Activated naive CD4-positive, alpha-beta T cell (primary cell): ENCODE results near the gene PIH1D1.

ENCODE experiments used
- DNase-seq, 4 experiments: peaks; one replicate each; lab custom pipeline; 2025; lab: John Stamatoyannopoulos, UW

The PIH1D1 gene

GRCh38 chr19:49435670-49436069 lies 15.9 kb downstream of the PIH1D1 start:
- no peak for DNase-seq

DNA sequence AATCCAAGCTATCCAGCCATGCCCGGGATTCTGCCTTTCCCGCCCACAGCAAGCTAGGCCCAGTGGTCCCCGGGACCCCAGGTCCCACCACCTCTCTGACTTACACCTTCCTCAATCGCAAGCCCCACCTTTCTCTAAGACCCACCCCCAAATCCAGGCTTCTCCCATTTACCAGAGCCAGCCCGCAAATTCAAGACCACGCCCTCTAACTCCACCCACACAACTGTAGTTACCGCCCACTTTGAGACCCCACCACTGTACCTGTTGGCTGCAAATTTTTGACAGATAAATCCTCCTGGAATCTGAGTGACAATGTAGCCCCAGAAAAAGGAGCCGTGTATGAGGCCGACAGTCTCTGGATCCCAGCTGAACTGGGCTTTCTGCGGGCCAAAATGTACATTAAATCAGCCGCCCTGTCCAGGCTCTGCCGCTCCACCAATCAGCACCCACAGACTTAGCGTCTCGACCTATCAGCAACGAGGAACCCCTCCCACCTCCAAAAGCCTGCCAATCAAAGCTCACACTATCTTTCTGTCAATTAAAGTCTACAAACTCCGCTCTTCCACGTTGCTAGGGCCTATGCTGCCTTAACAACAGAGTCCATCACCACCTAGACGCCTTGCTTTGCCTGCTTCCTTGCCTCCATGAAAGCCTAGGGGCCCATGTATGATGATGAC lies 16.6 kb downstream of the PIH1D1 start:
- no peak for DNase-seq

DNA sequence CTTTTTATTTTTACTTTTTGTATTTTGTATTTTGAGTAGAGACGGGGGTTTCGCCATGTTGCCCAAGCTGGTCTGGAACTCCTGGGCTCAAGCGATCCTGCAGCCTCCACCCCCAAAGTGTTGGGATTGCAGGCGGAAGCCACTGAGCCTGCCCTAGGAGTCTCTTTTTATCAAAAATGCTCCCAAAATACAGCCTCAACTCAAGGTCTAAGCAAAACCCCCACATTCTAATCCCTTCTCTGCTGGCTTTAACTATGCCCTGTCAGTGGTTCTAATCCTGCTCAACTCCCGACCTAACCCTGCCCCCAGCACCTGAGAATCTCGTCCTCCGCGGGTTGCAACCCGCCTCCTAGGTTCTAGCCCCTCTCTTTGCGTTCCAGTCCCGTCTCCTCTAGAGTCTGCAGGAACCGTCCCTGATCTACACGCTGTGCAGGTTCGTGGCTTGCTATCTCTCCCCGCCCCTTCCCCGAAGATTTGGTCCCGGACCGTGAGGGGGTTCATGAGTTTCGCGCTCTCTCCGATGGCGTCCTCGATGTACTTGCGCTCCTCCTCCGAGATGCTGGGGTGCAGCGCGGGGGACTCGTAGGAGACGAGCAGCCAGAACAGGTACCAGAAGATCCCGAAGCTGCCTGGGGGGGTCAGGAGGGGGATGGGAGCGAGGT lies 18.2 kb downstream of the PIH1D1 start:
- DNase-seq: no peak

GRCh38 chr19:49432141-49433073 lies 19.2 kb downstream of the PIH1D1 start:
- no peak for DNase-seq

DNA sequence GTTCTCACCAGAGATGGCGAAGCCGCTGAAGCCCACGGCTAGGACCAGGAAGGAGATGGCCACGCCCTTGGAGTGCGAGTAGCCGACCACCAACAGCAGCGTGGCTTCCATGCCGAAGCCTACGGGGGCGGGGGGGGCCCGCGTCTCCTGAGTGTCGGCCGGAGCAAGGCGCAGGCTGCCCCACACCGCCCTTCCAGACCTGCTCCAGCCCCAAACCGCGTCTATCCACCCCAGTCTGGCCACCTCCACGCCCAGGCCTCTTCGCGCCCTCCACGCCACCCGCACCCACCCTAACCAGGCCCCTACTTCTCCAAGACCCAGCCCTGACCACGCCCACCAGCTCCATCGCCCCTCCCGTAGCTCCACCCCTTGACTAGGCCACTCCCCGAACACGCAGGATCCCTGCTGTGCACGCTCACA lies 20.3 kb downstream of the PIH1D1 start:
- no peak for DNase-seq

DNA sequence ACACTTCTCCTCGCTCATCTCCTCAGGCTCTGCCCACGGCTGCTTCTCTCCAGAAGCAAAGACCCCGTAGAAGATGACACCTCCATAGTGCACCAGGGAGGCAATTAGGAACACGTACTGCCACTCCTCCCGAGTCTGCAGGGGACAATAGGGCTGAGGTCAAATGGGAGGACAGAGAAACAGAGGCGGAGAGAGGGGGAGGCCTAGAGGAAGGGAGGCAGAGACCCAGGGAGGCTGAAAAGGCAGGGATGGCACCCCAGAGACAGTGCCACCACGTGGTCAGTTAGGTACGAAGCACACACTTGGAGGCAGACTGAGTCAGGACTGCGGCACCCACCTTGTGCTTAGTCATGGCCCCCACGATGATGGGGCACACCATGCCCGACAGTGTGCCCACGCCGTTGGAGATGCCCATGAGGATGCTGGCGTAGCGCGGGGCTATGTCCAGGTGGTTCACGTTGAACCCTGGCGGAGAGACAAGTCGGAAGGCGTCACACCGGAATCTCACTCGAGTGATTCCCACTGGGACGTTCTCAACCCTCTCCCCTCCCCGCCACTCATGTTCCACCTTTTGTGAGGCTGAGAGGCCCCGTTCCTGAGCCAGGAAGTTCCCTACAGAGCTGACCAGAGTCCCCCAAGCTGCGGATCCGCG lies 20.8 kb downstream of the PIH1D1 start:
- DNase-seq: no peak

GRCh38 chr19:49430172-49430677 lies 21.4 kb downstream of the PIH1D1 start:
- DNase-seq: no peak

- no peak for DNase-seq
Measured at GRCh38 chr19:49428547-49429451, 22.8 kb downstream of the PIH1D1 start.

- DNase-seq: peak in 1 of 4 experiments; percentile 23
Measured at GRCh38 chr19:49427855-49428546, 23.6 kb downstream of the PIH1D1 start.

- no peak for DNase-seq
Measured at GRCh38 chr19:49427339-49427738, 24.3 kb downstream of the PIH1D1 start.

DNA sequence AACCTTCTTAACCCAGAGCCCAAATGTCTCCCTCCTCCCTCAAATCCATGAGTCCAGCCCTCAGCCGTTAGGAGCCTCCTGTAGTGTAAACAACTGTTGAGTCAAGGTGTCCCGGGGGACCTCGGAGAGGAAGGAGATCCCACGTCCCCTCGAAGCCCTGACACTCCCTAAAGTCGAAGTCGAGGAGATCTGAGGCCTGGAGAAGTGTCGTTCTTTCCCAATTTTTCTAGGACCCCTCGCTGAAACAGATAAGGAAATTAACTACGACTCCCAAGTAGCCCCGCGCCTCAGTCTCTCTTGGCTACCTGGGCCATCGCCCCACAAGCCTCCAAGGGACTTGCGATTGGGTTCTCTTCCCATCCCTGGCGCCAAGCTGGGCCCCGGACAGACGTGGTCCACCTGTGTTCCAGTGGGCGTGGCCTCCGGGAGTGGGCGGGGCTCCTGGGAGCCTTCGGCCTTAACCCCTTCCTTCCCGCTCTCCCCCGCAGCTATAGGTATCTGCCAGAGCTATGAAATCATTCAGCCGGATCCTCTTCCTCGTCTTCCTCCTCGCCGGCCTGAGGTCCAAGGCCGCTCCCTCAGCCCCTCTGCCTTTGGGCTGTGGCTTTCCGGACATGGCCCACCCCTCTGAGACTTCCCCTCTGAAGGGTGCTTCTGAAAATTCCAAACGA lies 25.6 kb downstream of the PIH1D1 start:
- DNase-seq: peak in 1 of 4 experiments; percentile 6

DNA sequence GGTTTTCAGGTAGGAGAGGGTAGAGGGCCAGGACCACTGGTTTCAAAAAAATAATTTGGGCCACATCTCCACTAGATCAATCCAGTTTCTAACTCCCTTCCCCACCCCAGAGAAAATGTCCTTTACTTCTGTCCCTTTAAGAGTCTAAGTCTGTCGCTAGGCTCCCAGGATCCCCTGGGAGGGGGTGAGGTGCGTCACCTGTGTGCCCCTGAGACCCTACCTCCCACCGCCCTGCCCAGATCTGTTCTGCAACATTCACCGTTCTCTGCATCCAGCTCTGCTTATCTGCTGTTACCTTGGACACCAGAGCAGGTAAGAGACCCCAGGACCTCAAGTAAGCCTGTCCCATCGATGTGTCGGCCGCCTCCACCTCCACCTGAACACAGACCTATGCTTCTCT lies 26.4 kb downstream of the PIH1D1 start, which contains the start of gene GFY:
Gene GFY, plus strand, starts transcription at position 211 of the 400 bp plus-strand sequence. CDS start 1,043 bp downstream, outside the sequence.
- no peak for DNase-seq

- no peak for DNase-seq
Measured at GRCh38 chr19:49423985-49424303, 27.7 kb downstream of the PIH1D1 start.

DNA sequence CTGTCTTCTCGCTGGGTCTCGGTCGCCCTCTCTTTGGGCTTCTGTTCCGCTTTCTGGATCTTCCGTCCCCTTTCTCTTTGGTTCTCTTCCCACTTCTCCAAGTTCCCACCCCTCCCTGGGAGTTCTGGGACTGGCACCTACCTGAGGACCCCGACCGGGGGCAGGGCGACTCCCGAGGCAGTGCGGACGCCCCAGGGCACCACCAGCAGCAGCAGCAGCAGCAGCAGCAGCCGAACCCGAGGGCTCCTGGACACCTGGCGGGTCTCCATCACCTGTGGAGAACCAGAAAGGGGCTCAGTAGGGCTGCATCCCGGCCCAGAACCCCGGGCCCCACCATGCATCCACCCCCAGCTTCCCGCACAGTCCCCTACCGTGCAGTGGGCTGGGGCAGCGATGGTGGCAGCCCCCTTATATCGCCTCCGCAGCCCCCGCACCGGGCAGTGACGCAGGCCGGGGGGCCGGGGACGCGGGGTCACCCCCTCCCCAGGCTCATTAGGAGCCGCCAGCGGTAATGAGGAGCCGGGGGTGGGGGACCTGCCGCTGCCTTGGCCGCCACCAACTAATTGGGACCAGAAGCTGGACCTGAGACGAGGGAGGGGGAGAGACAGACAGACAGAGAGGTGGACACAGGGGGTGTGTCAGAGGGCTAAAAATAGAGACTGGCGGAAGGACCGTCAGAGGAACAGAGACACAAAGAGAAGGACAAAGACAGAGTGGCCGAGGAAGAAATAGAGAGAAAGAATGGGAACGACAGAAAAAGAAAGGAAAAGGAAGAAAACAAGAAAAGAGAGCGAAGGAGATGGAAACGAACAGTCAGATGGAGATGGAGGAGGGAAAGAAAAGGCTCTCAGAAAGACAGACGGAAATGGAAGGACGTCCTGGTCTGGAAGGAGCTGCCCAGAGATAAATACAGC lies 28.3 kb downstream of the PIH1D1 start, which contains the start of gene PTH2:
Gene PTH2, minus strand, starts transcription at position 371 of the 914 bp plus-strand sequence. Its CDS starts 102 bp downstream, at position 269.
- no peak for DNase-seq

GRCh38 chr19:49422407-49423070 lies 29.1 kb downstream of the PIH1D1 start:
- DNase-seq: peak in 1 of 4 experiments; percentile 23

DNA sequence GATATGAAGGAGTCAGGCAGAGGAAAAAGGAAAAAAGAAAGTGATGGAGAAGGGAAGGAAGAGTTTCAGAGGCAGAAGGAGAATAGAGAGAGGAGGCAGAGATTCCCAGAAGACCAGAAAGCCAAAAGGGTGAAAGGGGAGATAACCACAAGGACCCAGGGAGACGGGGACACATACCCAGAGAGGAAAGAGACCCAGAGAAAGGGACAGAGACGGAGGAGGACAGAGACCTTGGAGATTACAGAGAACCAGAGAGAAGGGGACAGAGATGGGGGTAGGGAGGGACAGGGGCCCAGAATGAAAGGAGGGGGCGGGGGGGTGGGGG lies 29.8 kb downstream of the PIH1D1 start:
- no peak for DNase-seq

GRCh38 chr19:49421039-49421877 lies 30.4 kb downstream of the PIH1D1 start:
- peak in 1 of 4 experiments; percentile 11 for DNase-seq
